Measurements from ENCODE around the gene STPG3.

STPG3 gene

DNA sequence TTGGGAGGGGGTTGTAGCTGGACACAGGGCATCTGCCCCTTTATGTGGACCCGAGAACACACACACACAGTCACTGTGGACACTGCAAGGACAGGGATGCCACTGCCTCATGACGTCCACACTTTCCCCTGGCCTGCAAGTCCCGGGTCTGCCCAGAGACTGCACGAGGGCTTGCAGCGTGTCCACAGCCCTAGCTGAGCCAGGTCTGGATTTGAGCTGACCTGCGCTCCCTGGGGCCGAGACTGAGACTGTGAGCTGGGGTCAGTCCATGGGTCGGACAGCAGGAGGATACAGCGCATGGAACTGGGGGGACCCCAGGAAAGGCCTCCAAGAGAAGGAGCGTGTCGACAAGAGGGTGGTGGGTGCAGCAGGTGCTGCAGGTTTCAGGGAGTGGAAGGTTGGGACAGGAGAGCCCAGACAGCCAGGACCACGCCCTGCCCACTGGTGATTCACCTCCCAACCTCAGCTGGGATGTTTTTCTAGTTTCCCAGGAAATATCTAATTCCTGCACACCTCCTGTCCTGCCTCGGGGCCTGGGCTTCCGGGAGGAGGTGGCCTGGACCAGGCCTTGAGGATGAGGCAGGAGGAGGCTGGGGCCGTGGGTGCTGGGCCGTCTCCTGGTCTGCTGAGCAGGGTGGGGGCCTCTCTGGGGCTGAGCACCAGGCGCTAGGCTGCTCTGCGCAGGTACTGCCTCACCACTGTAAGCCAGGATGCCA lies 24.6 kb upstream of the STPG3 start:
- Mint-ChIP-seq H3K27me3 (peaks cover 43% of the 10 kb centered on the region), H3K27ac (no peak overlapping the region), H3K9me3 (no peaks in the 10 kb centered on the region), H3K4me3 (no peak overlapping the region), H3K36me3 (ENCODE audit: low read depth) (no peaks in the 10 kb centered on the region), H3K4me1 (ENCODE audit: low read depth) (peaks cover 18% of the 10 kb centered on the region)
- intact Hi-C loops (cut with micrococcal nuclease), result loop anchor here (2.0 to 5.0 kb wide), 2 partner anchors 108 to 179 kb away; partner anchors contain the start of gene NPDC1

DNA sequence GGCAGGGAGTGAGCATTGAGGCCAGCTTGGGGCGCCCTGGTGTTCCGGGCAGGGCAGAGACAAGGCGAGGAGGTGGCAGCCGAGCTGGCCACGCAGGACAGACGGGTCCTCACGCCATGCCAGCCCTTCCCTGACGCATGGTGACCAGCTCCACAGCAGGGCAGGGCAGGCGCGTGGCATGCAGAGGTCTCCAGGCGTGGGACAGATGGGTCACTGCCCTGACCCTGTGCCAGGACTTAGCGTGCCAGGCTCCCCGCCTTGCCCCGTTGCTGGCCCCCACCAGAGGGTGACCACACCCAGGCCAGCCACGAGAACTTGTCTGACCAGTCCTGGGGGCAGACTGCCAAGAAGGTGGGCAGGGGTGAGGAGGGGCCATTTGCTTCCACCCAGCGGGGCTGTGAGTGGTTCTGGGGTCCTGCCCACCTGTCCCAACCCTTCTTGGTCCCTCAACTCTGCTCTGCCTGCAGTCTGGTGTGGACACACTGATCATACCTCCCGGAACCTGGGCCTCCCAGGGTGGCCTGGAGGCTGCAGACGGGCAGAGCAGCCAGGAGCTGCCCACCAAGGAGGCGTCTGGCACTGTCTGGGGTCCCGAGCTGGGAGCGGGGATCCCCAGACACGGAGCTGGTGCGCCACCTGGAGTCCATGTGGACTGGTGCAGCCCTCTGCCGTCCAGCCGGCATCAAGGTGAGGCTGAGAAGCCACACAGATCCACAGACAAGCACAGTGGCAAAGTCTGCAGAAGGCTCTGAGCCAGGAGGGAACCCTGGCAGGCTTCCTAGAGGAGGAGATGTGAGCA lies 23.8 kb upstream of the STPG3 start, which contains the start of gene RNF224:
Gene RNF224, plus strand, starts transcription at position 449 of the 799 bp plus-strand sequence. CDS start 834 bp downstream, outside the sequence.
- Mint-ChIP-seq H3K9me3 (no peaks in the 10 kb centered on the region), H3K27me3 (peaks cover 48% of the 10 kb centered on the region), H3K4me3 (no peak within 1 kb of the TSS), H3K4me1 (ENCODE audit: low read depth) (peaks cover 18% of the 10 kb centered on the region), H3K36me3 (ENCODE audit: low read depth) (no peaks in the 10 kb centered on the region), H3K27ac (no peak within 1 kb of the TSS)
- intact Hi-C loops (cut with micrococcal nuclease), result loop anchor here (2.0 to 5.0 kb wide), 2 partner anchors 108 to 180 kb away; partner anchors contain the start of gene NPDC1

DNA sequence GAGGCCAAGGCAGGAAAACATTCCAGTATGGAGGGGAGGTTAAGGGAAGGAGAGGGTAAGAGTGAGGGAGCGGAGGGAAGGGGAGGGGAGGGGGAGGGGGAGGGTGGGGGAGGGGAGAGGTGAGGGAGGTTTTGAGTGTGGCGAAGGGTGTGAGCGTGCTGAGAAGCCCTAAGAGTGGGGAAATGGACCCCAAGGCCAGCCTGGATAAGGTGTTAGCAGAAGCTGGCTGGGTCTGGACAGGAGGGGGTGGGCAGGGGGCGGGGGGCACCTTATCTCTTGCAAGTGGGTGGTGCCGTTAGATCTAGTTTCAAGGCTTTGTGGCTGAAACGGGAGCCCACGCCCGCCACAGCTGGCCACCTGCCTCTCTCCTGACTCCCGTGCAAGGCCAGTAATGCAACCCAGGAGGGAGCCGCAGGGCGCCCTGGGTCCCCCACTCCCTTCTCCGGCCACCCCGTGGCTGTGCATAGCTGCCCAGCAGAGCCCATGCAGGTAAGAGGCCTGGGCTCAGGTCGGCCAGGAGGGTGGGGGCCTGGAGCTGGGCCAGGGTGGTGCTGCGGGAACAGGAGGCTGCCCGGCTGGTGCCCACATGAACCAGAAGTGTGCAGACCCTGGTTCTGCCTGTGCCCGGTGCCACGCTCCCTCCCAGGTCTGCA lies 23.1 kb upstream of the STPG3 start:
- H3K27ac Mint-ChIP-seq, result no peak overlapping the region
- no peaks in the 10 kb centered on the region for H3K36me3 Mint-ChIP-seq (ENCODE audit: low read depth)
- intact Hi-C loops (cut with micrococcal nuclease), result loop anchor here (2.0 to 5.0 kb wide), 2 partner anchors 109 to 181 kb away; partner anchors contain the start of gene NPDC1
- no peak overlapping the region for H3K4me3 Mint-ChIP-seq
- no peaks in the 10 kb centered on the region for H3K9me3 Mint-ChIP-seq
- peaks cover 53% of the 10 kb centered on the region for H3K27me3 Mint-ChIP-seq
- peaks cover 13% of the 10 kb centered on the region for H3K4me1 Mint-ChIP-seq (ENCODE audit: low read depth)

DNA sequence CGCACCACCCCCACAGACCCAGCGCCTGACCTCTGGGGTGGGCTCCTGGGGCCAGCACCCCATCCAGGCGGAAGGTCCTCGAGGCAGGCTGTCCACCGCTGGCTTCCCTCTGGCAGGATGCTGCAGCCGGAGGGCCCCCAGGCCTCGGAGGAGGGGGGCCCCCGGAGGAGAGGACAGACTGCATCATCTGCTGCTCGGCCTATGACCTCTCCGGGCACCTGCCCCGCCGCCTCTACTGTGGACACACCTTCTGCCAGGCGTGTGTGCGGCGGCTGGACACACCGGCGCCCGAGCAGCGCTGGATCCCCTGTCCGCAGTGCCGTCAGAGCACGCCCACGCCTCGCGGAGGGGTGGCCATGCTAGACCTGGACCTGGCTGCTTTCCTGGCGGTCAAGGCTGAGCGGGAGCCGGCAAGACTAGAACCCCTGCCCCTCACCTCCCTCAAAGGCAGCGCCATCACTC lies 22.5 kb upstream of the STPG3 start:
- H3K27me3 Mint-ChIP-seq, result peaks cover 53% of the 10 kb centered on the region
- H3K27ac Mint-ChIP-seq, result no peak overlapping the region
- no peak overlapping the region for H3K4me3 Mint-ChIP-seq
- peaks cover 11% of the 10 kb centered on the region for H3K4me1 Mint-ChIP-seq (ENCODE audit: low read depth)
- no peaks in the 10 kb centered on the region for H3K9me3 Mint-ChIP-seq
- H3K36me3 Mint-ChIP-seq (ENCODE audit: low read depth), result no peaks in the 10 kb centered on the region
- intact Hi-C loops (cut with micrococcal nuclease), result loop anchor here (5.0 kb wide), 1 partner anchor 181 kb away; the partner anchor contains the start of gene NPDC1

DNA sequence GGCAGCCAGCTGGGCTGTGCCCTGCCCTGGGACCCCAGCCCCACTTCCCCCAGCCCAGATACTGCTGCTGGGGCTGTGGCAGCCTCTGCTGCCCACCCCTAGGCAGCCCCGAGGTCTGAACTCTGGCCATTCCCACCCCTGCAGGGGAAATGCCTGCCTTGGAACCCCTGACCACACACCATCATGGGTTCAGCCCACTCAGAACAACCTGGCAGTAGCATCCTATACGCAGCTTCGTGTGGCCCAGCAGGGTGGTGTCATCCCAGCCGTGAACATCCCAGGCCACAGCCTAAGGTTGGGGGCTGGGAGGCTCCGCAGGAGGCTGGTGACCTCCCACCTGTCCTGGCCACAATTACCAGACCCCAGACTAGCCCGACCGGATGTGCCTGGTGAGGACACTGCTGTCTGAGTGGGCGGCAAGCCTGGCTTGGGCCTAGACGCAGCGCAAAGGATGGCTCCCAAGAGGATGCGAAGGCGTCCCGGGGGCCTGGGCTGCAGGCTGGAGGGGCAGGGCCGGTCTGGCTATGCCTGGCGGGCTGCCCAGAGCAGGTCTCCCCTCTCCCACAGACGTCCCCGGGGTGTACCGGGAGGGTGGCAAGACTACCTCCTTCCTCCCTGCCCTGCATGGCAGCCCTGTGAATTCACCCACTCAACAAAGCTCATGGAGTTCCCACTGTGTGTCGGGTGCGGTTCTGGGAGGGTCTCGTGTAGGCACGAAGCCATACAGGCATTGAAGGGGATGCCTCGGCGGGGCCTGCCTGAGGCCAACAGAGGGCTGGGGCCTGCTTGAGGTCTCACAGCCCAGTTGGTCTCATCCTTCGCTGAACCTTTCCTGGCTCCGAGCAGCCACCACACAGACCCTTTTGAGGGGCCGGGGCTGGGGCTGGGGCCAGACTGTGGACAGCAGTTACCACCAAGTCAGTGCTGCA lies 21.9 kb upstream of the STPG3 start:
- intact Hi-C loops (cut with micrococcal nuclease), result loop anchor here (5.0 kb wide), 1 partner anchor 182 kb away; the partner anchor contains the start of gene NPDC1
- Mint-ChIP-seq H3K27ac (no peak overlapping the region), H3K4me3 (no peak overlapping the region), H3K27me3 (peaks cover 56% of the 10 kb centered on the region), H3K9me3 (no peaks in the 10 kb centered on the region), H3K4me1 (ENCODE audit: low read depth) (peaks cover 11% of the 10 kb centered on the region), H3K36me3 (ENCODE audit: low read depth) (no peaks in the 10 kb centered on the region)

DNA sequence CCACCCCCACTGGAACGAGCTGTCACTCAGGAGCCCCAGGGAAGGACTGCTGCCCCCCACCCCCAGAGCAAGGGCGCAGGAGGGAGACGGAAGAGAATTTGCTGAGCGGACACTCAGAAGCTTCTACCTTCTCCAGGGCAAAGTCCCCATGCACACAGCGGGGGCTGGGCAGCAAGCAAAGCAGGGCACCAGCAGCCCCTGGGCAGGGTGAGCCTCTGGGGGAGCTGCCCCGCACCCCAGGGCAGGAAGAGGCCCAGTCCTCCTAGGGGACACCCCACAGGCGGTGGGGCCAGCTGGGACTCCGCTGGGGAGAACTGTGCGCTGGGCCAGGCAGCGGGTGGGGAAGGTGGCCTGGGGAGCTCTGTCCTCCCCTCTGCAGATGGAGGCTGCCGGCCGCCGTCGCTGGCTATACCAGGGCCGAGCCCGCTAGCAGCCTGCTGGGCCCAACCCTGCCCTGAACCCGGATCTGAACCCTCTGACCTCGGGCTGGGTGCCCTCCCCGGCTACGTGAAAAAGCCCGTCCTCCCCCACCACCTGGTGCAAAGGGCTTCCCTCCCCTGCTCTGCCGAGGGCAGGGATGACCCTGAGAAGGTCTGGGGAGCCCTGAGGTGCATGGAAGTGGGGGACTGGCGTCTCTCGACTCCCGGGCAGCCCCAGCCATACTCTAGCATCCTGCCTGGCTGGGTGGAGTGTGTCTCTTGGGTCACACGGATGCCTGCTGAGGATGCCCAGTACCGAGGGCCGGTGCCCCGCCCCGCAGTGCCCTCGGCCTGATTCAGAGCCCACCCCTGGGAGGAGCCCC lies 21.0 kb upstream of the STPG3 start:
- H3K4me3 Mint-ChIP-seq, result no peak overlapping the region
- intact Hi-C loops (cut with micrococcal nuclease), result loop anchor here (5.0 kb wide), 1 partner anchor 183 kb away; the partner anchor contains the start of gene NPDC1

DNA sequence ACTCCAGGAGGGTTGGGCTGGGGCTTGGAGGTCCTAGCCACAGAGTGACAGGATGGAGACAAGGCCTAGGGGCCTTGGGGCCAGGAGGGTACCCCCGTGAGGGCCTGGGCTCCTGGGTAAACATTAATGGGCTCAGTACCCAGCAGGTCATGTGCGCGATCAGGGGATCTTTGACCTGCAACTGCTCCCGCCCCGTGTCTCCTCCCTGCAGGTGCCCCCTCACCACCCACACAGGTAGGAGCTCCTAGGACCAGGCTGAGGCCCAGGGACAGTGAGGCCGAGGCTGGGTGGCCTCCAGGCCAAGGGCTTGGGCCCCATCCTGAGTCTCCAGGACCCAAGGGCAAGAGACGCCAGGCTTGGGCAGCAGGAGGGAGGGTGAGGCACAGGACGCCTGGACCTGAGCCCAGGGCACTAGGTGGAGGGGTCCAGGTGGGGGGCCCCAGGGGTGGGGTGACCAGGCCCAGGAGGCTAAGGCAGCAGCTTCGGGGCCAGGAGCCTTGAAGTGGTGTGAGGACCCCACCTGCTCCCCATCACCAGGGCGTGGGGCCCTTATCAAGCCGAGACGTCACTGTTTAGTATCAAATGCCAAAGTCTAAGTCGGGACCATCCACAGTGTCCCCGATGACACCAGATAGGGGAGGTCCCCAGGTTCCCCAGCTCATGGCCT lies 20.2 kb upstream of the STPG3 start, which contains the start of gene SLC34A3:
Gene SLC34A3, plus strand, starts transcription at position 197 of the 667 bp plus-strand sequence. CDS start 802 bp downstream, outside the sequence.
- H3K9me3 Mint-ChIP-seq, result no peaks in the 10 kb centered on the region
- H3K27me3 Mint-ChIP-seq, result peaks cover 68% of the 10 kb centered on the region
- peaks cover 5% of the 10 kb centered on the region for H3K4me1 Mint-ChIP-seq (ENCODE audit: low read depth)
- no peak within 1 kb of the TSS for H3K27ac Mint-ChIP-seq
- H3K36me3 Mint-ChIP-seq (ENCODE audit: low read depth), result no peaks in the 10 kb centered on the region
- intact Hi-C loops (cut with micrococcal nuclease), result no loop called here
- no peak within 1 kb of the TSS for H3K4me3 Mint-ChIP-seq

More for the DNA sequence above, 21.0 kb upstream of the STPG3 start:
- peaks cover 63% of the 10 kb centered on the region for H3K27me3 Mint-ChIP-seq
- H3K27ac Mint-ChIP-seq, result no peak overlapping the region
- no peaks in the 10 kb centered on the region for H3K36me3 Mint-ChIP-seq (ENCODE audit: low read depth)
- H3K9me3 Mint-ChIP-seq, result no peaks in the 10 kb centered on the region
- H3K4me1 Mint-ChIP-seq (ENCODE audit: low read depth), result peaks cover 11% of the 10 kb centered on the region

DNA sequence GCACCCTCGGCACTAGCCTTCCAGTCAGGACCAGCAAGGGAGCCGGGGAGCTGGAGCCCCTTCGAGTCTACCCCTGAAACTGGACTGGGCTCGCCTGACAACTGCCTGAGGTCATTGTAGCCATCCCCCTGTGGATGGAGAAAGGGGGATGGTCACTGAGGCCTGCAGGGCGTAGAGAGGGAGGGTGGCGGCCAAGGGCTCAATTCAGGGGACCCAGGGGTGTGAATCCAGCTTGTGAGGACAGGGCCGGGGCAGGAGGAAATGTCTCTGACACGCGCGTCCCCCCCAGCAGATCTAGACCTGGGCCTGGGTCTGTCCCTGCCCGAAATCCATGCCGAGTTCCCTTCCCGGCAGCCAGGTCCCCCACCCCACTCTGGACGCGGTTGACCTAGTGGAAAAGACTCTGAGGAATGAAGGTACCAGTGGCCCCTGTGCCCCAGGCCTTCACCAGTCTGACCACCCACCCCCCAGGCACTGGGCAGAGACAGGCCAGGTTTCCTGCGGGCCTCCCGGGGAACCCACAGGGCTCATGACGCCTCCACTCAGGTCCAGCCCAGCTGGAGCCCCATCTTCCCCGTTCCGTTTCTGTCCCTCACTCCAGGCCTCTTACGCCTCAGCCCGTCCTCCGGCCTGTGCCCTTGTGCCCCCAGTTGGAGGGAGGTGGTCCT lies 19.6 kb upstream of the STPG3 start:
- Mint-ChIP-seq H3K4me1 (ENCODE audit: low read depth) (peaks cover 11% of the 10 kb centered on the region), H3K27me3 (peaks cover 66% of the 10 kb centered on the region)

DNA sequence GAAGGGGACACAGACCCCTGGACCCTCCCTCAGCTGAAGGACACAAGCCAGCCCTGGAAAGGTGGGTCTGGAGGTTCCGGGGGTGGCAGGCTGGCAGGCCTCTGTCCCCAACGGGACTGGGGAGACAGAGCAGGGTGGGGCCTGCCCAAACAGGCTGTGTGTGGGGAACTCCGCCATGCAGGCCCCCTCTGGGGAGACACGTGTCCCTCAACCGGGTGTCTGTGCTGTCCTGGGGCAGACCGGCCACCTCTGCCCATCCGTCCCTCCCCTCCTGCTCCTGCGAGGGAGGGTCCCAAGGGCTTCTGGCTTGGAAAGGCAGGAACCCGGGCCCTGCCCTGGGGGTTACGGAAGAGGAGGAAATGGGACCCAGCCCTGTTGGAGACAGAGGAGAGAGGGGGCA lies 19.0 kb upstream of the STPG3 start:
- Mint-ChIP-seq H3K9me3 (no peaks in the 10 kb centered on the region), H3K27ac (no peak overlapping the region), H3K36me3 (ENCODE audit: low read depth) (no peaks in the 10 kb centered on the region), H3K4me1 (ENCODE audit: low read depth) (peaks cover 16% of the 10 kb centered on the region), H3K4me3 (no peak overlapping the region), H3K27me3 (peaks cover 61% of the 10 kb centered on the region)
- intact Hi-C loops (cut with micrococcal nuclease), result no loop called here

More for the DNA sequence above, 19.6 kb upstream of the STPG3 start:
- Mint-ChIP-seq H3K27ac (no peak overlapping the region), H3K9me3 (no peaks in the 10 kb centered on the region), H3K36me3 (ENCODE audit: low read depth) (no peaks in the 10 kb centered on the region), H3K4me3 (no peak overlapping the region)
- intact Hi-C loops (cut with micrococcal nuclease), result no loop called here

DNA sequence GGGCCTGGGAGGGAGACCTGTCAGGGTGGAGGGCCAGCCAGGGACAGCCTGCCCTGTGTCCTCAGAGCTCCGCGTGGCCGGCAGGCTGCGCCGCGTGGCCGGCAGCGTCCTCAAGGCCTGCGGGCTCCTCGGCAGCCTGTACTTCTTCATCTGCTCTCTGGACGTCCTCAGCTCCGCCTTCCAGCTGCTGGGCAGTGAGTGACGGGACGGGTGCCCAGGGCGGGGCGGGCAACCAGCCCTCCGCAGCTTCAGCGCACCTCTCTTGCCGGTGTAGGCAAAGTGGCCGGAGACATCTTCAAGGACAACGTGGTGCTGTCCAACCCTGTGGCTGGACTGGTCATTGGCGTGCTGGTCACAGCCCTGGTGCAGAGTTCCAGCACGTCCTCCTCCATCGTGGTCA lies 18.6 kb upstream of the STPG3 start:
- Mint-ChIP-seq H3K27me3 (peaks cover 59% of the 10 kb centered on the region), H3K4me3 (no peak overlapping the region)
- intact Hi-C loops (cut with micrococcal nuclease), result no loop called here

DNA sequence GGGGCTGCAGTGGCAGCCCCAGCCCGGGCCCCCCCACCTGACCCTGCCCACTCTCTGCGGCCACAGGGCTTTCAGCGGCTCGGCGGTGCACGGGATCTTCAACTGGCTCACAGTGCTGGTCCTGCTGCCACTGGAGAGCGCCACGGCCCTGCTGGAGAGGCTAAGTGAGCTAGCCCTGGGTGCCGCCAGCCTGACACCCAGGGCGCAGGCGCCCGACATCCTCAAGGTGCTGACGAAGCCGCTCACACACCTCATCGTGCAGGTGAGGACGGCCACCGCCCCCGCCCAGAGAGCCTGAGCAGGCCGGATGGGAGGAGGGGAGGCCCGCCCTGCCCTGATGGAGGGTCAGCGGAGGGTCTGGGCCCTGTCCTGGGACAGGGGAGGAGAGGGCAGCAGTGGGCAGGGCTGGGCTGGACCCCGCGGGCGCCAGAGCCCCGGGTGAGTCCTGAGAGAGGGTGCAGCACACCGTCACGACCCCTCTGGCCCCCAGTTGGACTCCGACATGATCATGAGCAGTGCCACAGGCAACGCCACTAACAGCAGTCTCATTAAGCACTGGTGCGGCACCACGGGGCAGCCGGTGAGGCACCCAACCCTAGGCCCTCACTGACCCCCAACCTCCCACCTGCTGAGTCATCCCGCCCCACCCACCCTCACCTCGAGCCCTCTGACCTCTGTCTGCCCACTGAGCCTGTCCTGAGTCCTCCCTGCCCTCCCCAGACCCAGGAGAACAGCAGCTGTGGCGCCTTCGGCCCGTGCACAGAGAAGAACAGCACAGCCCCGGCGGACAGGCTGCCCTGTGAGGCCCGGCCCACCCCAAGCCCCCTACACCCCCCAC lies 17.7 kb upstream of the STPG3 start:
- intact Hi-C loops (cut with micrococcal nuclease), result no loop called here
- Mint-ChIP-seq H3K9me3 (no peaks in the 10 kb centered on the region), H3K4me3 (no peak overlapping the region), H3K36me3 (ENCODE audit: low read depth) (no peaks in the 10 kb centered on the region), H3K27ac (no peak overlapping the region), H3K4me1 (ENCODE audit: low read depth) (peaks cover 22% of the 10 kb centered on the region), H3K27me3 (peaks cover 54% of the 10 kb centered on the region)

More for the DNA sequence above, 18.6 kb upstream of the STPG3 start:
- Mint-ChIP-seq H3K9me3 (no peaks in the 10 kb centered on the region), H3K4me1 (ENCODE audit: low read depth) (peaks cover 18% of the 10 kb centered on the region), H3K27ac (no peak overlapping the region), H3K36me3 (ENCODE audit: low read depth) (no peaks in the 10 kb centered on the region)
